HEK293 (cell line): ENCODE results near the gene NRBF2.

ENCODE experiments used
- CTCF ChIA-PET: fragments of 350-600 bp; formaldehyde crosslinking; extraction: SDS; loops from one replicate; lab custom pipeline; 2021; ENCODE audit warnings: antibody characterized with exemption; lab: Yijun Ruan, JAX
- POLR2A ChIA-PET: fragments of 300-600 bp; formaldehyde crosslinking; extraction: SDS; loops from one replicate; lab custom pipeline; 2020; ENCODE audit warnings: antibody characterized with exemption, inconsistent platforms; lab: Yijun Ruan, JAX
- H3K27ac ChIP-seq: fragments of 200-500 bp; sonication (Bioruptor generic); 2 replicates; pipeline ENCODE4 v1.5.1; 2014; ENCODE audit warnings: low read depth, low read length, control low read depth, inconsistent platforms; ENCODE audit errors: extremely low read depth
- H3K36me3 ChIP-seq, 2 experiments: fragments of 200-500 bp in 1 of 2; sonication (Bioruptor generic) in 1 of 2; 1 replicate in 1 of 2; 2 replicates in 1 of 2; pipeline ENCODE4 v1.5.1; 2014 to 2017; ENCODE audit warnings: inconsistent platforms in 2 of 2, low read length in 2 of 2; ENCODE audit not compliant: control insufficient read depth in 2 of 2, insufficient read depth in 1 of 2
- H3K4me1 ChIP-seq: fragments of 200-500 bp; sonication (Bioruptor generic); 2 replicates; pipeline ENCODE4 v1.5.1; 2014; ENCODE audit warnings: mild to moderate bottlenecking, low read length, inconsistent platforms; ENCODE audit not compliant: control insufficient read depth, insufficient read depth
- H3K4me3 ChIP-seq: 2 replicates; pipeline ENCODE4 v1.5.1; 2011; ENCODE audit warnings: low read depth, mild to moderate bottlenecking, control low read depth, low read length, moderate library complexity
- H3K9me3 ChIP-seq: fragments of 200-500 bp; sonication (Bioruptor generic); 2 replicates; pipeline ENCODE4 v1.5.1; 2014; ENCODE audit warnings: low read depth, low read length, inconsistent platforms; ENCODE audit not compliant: control insufficient read depth, insufficient read depth
- EGR2 ChIP-seq: fragments of 450-650 bp; formaldehyde crosslinking; IDR thresholded peaks from 2 replicates; pipeline ENCODE4 v1.5.1; 2016; ENCODE audit warnings: low read depth, missing biosample characterization, missing genetic modification characterization
- FEZF1 ChIP-seq: fragments of 450-650 bp; formaldehyde crosslinking; IDR thresholded peaks from 2 replicates; pipeline ENCODE4 v1.5.1; 2016; ENCODE audit warnings: missing biosample characterization, missing genetic modification characterization
- HIC1 ChIP-seq: fragments of 450-650 bp; formaldehyde crosslinking; IDR thresholded peaks from 2 replicates; pipeline ENCODE4 v1.5.1; 2016; ENCODE audit warnings: missing biosample characterization, missing genetic modification characterization
- PBX3 ChIP-seq: sonication (generic); formaldehyde crosslinking; IDR thresholded peaks from 2 replicates; pipeline ENCODE4 v1.8.1; 2022; ENCODE audit warnings: mild to moderate bottlenecking, moderate library complexity, missing genetic modification reagents
- REPIN1 ChIP-seq: fragments of 450-650 bp; formaldehyde crosslinking; IDR thresholded peaks from 2 replicates; pipeline ENCODE4 v1.5.1; 2017; ENCODE audit warnings: missing biosample characterization, missing genetic modification characterization, low read depth
- SALL2 ChIP-seq: fragments of 450-650 bp; formaldehyde crosslinking; IDR thresholded peaks from 2 replicates; pipeline ENCODE4 v1.5.0; 2017; ENCODE audit warnings: missing biosample characterization, mild to moderate bottlenecking, missing genetic modification characterization, borderline replicate concordance
- SCRT2 ChIP-seq: fragments of 450-650 bp; formaldehyde crosslinking; IDR thresholded peaks from 2 replicates; pipeline ENCODE4 v1.5.1; 2016; ENCODE audit warnings: missing biosample characterization, missing genetic modification characterization
- ZBTB20 ChIP-seq: fragments of 450-650 bp; formaldehyde crosslinking; IDR thresholded peaks from 2 replicates; pipeline ENCODE4 v1.5.1; 2016; ENCODE audit warnings: missing biosample characterization, missing genetic modification characterization
- ZBTB48 ChIP-seq: fragments of 450-650 bp; formaldehyde crosslinking; IDR thresholded peaks from 2 replicates; pipeline ENCODE4 v1.5.1; 2016; ENCODE audit warnings: missing biosample characterization, missing genetic modification characterization
- ZEB2 ChIP-seq: fragments of 450-650 bp; formaldehyde crosslinking; IDR thresholded peaks from 2 replicates; pipeline ENCODE4 v1.5.1; 2016; ENCODE audit warnings: missing biosample characterization, missing genetic modification characterization
- ZFP3 ChIP-seq: fragments of 450-650 bp; formaldehyde crosslinking; IDR thresholded peaks from 2 replicates; pipeline ENCODE4 v1.5.1; 2016; ENCODE audit warnings: low read depth, missing biosample characterization, missing genetic modification characterization
- ZNF121 ChIP-seq: fragments of 450-650 bp; formaldehyde crosslinking; IDR thresholded peaks from 2 replicates; pipeline ENCODE4 v1.5.1; 2016; ENCODE audit warnings: missing biosample characterization, missing genetic modification characterization
- ZNF169 ChIP-seq: fragments of 450-650 bp; formaldehyde crosslinking; IDR thresholded peaks from 2 replicates; pipeline ENCODE4 v1.5.1; 2016; ENCODE audit warnings: missing biosample characterization, missing genetic modification characterization
- ZNF248 ChIP-seq: fragments of 450-650 bp; formaldehyde crosslinking; IDR thresholded peaks from 2 replicates; pipeline ENCODE4 v1.5.1; 2017; ENCODE audit warnings: missing biosample characterization, missing genetic modification characterization
- ZNF292 ChIP-seq: fragments of 450-650 bp; formaldehyde crosslinking; IDR thresholded peaks from 2 replicates; pipeline ENCODE4 v1.5.1; 2016; ENCODE audit warnings: low read depth, missing biosample characterization, missing genetic modification characterization, borderline replicate concordance
- ZNF311 ChIP-seq: fragments of 450-650 bp; formaldehyde crosslinking; IDR thresholded peaks from 2 replicates; pipeline ENCODE4 v1.5.1; 2017; ENCODE audit warnings: missing biosample characterization, missing genetic modification characterization, borderline replicate concordance
- ZNF324 ChIP-seq: fragments of 450-650 bp; formaldehyde crosslinking; IDR thresholded peaks from 2 replicates; pipeline ENCODE4 v1.5.1; 2016; ENCODE audit warnings: missing biosample characterization, missing genetic modification characterization
- ZNF398 ChIP-seq: fragments of 450-650 bp; formaldehyde crosslinking; IDR thresholded peaks from 2 replicates; pipeline ENCODE4 v1.5.1; 2017; ENCODE audit warnings: missing biosample characterization, missing genetic modification characterization
- ZNF521 ChIP-seq: fragments of 450-650 bp; formaldehyde crosslinking; IDR thresholded peaks from 2 replicates; pipeline ENCODE4 v1.5.1; 2017; ENCODE audit warnings: missing biosample characterization, mild to moderate bottlenecking, missing genetic modification characterization
- ZNF549 ChIP-seq: fragments of 450-650 bp; IDR thresholded peaks from 2 replicates; pipeline ENCODE4 v1.5.1; 2018; ENCODE audit warnings: missing biosample characterization, missing genetic modification characterization, mild to moderate bottlenecking, inconsistent platforms, moderate library complexity
- ZNF585B ChIP-seq: fragments of 450-650 bp; formaldehyde crosslinking; IDR thresholded peaks from 2 replicates; pipeline ENCODE4 v1.5.1; 2016; ENCODE audit warnings: missing biosample characterization, missing genetic modification characterization
- ZNF677 ChIP-seq: fragments of 450-650 bp; IDR thresholded peaks from 2 replicates; pipeline ENCODE4 v1.5.0; 2018; ENCODE audit warnings: missing biosample characterization, mild to moderate bottlenecking, missing genetic modification characterization, moderate library complexity
- ZNF707 ChIP-seq: fragments of 450-650 bp; formaldehyde crosslinking; IDR thresholded peaks from 2 replicates; pipeline ENCODE4 v1.5.1; 2016; ENCODE audit warnings: missing biosample characterization, missing genetic modification characterization
- TF ChIP-seq, protein P1 (sequence below): fragments of 450-650 bp; formaldehyde crosslinking; IDR thresholded peaks from 2 replicates; pipeline ENCODE4 v1.5.1; 2016; ENCODE audit warnings: missing biosample characterization, missing genetic modification characterization

The NRBF2 gene

DNA sequence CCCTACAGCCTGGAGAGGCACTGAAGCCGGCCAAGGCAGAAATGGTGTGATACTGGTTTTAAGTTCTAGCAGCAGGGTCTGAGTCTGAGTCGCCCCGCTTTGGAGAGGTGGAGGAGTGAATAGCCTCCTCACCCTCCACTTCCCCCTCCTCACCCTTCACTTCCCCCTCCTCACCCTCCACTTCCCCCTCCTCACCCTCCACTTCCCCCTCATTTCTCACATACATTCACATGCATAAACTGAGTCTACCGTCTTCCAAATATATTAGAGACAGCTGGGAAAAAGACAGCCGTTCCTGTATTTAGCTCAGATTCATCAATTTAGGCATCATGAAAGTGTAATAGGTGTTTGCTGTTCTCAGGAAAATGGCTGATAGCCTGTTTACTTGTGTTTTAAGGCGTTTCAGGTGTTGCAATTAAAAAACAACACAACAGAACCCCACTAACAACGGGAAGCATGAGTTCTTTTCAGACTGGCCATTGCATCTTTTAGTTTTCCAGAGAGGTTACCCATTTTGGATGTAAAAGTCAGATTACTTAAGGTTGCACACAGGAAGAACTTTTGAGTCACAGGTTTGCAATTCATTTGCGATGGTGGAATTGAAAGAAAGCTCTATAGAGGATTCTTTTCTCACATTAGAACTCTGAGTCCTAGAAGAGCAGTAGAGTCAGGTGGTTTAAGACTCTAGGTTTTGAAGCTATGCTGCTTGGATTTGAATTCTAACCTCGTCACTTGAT is 861 bp downstream of the NRBF2 start:
- Histone ChIP-seq H3K27ac (peak overlapping the region; percentile 60), H3K36me3 (no peaks in the 10 kb centered on the region)
- CTCF ChIA-PET, result interaction anchor here (0.7 to 1.3 kb wide), 5 partner anchors 24 to 697 kb away, joined by 3 to 4 read pairs (median 3); no protein-coding TSS in a partner anchor
- TF ChIP-seq ZNF324 (tag by site-specific recombination) (no peak), PBX3 (0 out of 2 replicates have a peak, but pooled peaks have one; percentile 46), ZNF398 (tag by site-specific recombination) (peak; percentile 97), ZBTB20 (peak; percentile 9; the same call in 1 of the 2 replicates), EGR2 (0 out of 2 replicates have a peak, but pooled peaks have one; percentile 5)
- TF ChIP-seq, all 188 proteins: peak for 4
- Histone ChIP-seq H3K4me3 (peak overlapping the region; percentile 83), H3K9me3 (no peaks in the 10 kb centered on the region), H3K4me1 (no peaks in the 10 kb centered on the region)
- POLR2A ChIA-PET, result interaction anchor here (0.6 to 1.4 kb wide), 5 partner anchors 18 to 496 kb away, joined by 3 to 15 read pairs (median 5); no protein-coding TSS in a partner anchor

GRCh38 chr10:63137306-63137705 is 4.2 kb downstream of the NRBF2 start:
- Histone ChIP-seq H3K36me3 (peaks cover 0 to 5% of the 10 kb centered on the region in 2 experiments; a peak in 2 of 3 replicates), H3K9me3 (no peaks in the 10 kb centered on the region), H3K27ac (no peak overlapping the region), H3K4me1 (no peaks in the 10 kb centered on the region), H3K4me3 (no peak overlapping the region)
- ChIA-PET CTCF (interaction anchor here (0.5 to 1.4 kb wide), 6 partner anchors 21 to 492 kb away, joined by 3 to 5 read pairs (median 4); no protein-coding TSS in a partner anchor), POLR2A (interaction anchor here (0.6 kb wide), 1 partner anchor 751 kb away, joined by 3 read pairs; no protein-coding TSS in a partner anchor)
- TF ChIP-seq REPIN1 (no peak), ZNF292 (no peak), ZNF585B (no peak), SCRT2 (tag by site-specific recombination) (0 out of 2 replicates have a peak, but pooled peaks have one; percentile 25), ZNF549 (no peak)

DNA sequence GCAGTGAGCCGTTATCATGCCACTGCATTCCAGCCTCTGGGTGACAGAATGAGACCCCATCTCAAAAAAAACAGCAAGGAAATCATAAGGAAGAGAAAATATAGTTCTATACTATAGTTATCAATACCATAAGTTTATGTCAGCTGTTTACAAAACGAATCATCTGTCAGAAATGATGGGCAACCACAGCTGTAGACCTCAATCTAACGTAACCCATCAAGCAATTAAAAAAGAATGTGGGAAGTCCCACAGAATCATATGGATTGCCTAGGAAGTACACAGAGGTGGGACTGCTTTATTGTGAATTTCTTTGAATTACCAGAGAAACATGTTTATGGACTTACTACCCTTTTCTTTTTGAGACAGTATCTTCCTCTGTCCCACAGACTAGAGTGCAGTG is 6.9 kb downstream of the NRBF2 start:
- Histone ChIP-seq H3K9me3 (no peaks in the 10 kb centered on the region), H3K36me3 (peaks cover 0 to 5% of the 10 kb centered on the region in 2 experiments; a peak in 2 of 3 replicates), H3K27ac (no peak overlapping the region), H3K4me3 (no peak overlapping the region), H3K4me1 (no peaks in the 10 kb centered on the region)
- ChIA-PET CTCF (interaction anchor here (1.1 to 1.2 kb wide), 2 partner anchors 10 to 18 kb away, joined by 3 to 4 read pairs; no protein-coding TSS in a partner anchor), POLR2A (no interaction called here)
- TF ChIP-seq ZNF169 (tag by site-specific recombination), result no peak
- TF ChIP-seq ZNF677 (tag by site-specific recombination), result no peak
- TF ChIP-seq FEZF1 (tag by site-specific recombination), result no peak
- TF ChIP-seq SALL2 (tag by site-specific recombination), result no peak
- no peak for TF ChIP-seq ZNF521 (tag by site-specific recombination)
- no peak for TF ChIP-seq ZEB2 (tag by site-specific recombination)
- TF ChIP-seq ZNF121 (tag by site-specific recombination), result no peak
- TF ChIP-seq ZFP3 (tag by site-specific recombination), result no peak
- no peak for TF ChIP-seq ZNF248
- no peak for TF ChIP-seq ZNF311 (tag by site-specific recombination)
- no peak for TF ChIP-seq HIC1
- TF ChIP-seq ZNF707 (tag by site-specific recombination), result no peak
- no peak for TF ChIP-seq ZBTB48
- TF ChIP-seq, protein P1, sequence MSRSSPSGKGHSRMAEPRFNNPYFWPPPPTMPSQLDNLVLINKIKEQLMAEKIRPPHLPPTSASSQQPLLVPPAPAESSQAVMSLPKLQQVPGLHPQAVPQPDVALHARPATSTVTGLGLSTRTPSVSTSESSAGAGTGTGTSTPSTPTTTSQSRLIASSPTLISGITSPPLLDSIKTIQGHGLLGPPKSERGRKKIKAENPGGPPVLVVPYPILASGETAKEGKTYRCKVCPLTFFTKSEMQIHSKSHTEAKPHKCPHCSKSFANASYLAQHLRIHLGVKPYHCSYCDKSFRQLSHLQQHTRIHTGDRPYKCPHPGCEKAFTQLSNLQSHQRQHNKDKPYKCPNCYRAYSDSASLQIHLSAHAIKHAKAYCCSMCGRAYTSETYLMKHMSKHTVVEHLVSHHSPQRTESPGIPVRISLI (tag by site-specific recombination), result no peak
- TF ChIP-seq, all 188 proteins: peak for 0
